Measurements from ENCODE around the gene RGS3.
A peak's percentile ranks its signal among the peaks of the same experiment; 100 is the strongest.

RGS3 gene

GRCh38 chr9:113492343-113493202 lies 29.0 kb downstream of the RGS3 start:
- H3K36me3 Mint-ChIP-seq (ENCODE audit: low read depth) = no peaks in the 10 kb centered on the region
- peaks cover 28% of the 10 kb centered on the region for H3K4me1 Mint-ChIP-seq
- no peak for TF ChIP-seq CTCF (IDR thresholded peaks at IDR 0.05)
- H3K27me3 Mint-ChIP-seq (ENCODE audit: low read depth, poor library complexity) = peaks cover 3% of the 10 kb centered on the region
- H3K27ac Mint-ChIP-seq = peak overlapping the region; percentile 88
- H3K9me3 Mint-ChIP-seq = no peaks in the 10 kb centered on the region
- peak overlapping the region; percentile 17 for H3K4me3 Mint-ChIP-seq
- DNase-seq = no peak

GRCh38 chr9:113493203-113493520 lies 29.6 kb downstream of the RGS3 start:
- H3K9me3 Mint-ChIP-seq = no peaks in the 10 kb centered on the region
- peaks cover 28% of the 10 kb centered on the region for H3K4me1 Mint-ChIP-seq
- no peak for DNase-seq
- no peak for TF ChIP-seq CTCF (IDR thresholded peaks at IDR 0.05)
- no peaks in the 10 kb centered on the region for H3K36me3 Mint-ChIP-seq (ENCODE audit: low read depth)
- H3K27me3 Mint-ChIP-seq (ENCODE audit: low read depth, poor library complexity) = peaks cover 7% of the 10 kb centered on the region
- no peak overlapping the region for H3K4me3 Mint-ChIP-seq
- H3K27ac Mint-ChIP-seq = peak overlapping the region; percentile 11

- Mint-ChIP-seq H3K4me3 (no peak overlapping the region), H3K4me1 (peaks cover 28% of the 10 kb centered on the region), H3K27me3 (ENCODE audit: low read depth, poor library complexity) (peaks cover 8% of the 10 kb centered on the region), H3K27ac (no peak overlapping the region), H3K9me3 (no peaks in the 10 kb centered on the region), H3K36me3 (ENCODE audit: low read depth) (no peaks in the 10 kb centered on the region)
- TF ChIP-seq CTCF (IDR thresholded peaks at IDR 0.05) = no peak
- DNase-seq = no peak
Measured at GRCh38 chr9:113495526-113495925, 32.0 kb downstream of the RGS3 start.

- Mint-ChIP-seq H3K27me3 (ENCODE audit: low read depth, poor library complexity) (peaks cover 17% of the 10 kb centered on the region), H3K27ac (no peak overlapping the region), H3K36me3 (ENCODE audit: low read depth) (no peaks in the 10 kb centered on the region), H3K4me1 (peaks cover 32% of the 10 kb centered on the region), H3K9me3 (no peaks in the 10 kb centered on the region), H3K4me3 (no peak overlapping the region)
- no peak for TF ChIP-seq CTCF (IDR thresholded peaks at IDR 0.05)
- DNase-seq = no peak
Measured at GRCh38 chr9:113497051-113497450, 33.5 kb downstream of the RGS3 start.

- Mint-ChIP-seq H3K36me3 (ENCODE audit: low read depth) (no peaks in the 10 kb centered on the region), H3K4me3 (no peak overlapping the region), H3K9me3 (no peaks in the 10 kb centered on the region), H3K27me3 (ENCODE audit: low read depth, poor library complexity) (peaks cover 25% of the 10 kb centered on the region), H3K27ac (no peak overlapping the region), H3K4me1 (peaks cover 36% of the 10 kb centered on the region)
- no peak for TF ChIP-seq CTCF (IDR thresholded peaks at IDR 0.05)
- DNase-seq = no peak
Measured at GRCh38 chr9:113499153-113499875, 35.8 kb downstream of the RGS3 start.
